ENCODE data around the gene CUZD1.

CUZD1 gene

DNA sequence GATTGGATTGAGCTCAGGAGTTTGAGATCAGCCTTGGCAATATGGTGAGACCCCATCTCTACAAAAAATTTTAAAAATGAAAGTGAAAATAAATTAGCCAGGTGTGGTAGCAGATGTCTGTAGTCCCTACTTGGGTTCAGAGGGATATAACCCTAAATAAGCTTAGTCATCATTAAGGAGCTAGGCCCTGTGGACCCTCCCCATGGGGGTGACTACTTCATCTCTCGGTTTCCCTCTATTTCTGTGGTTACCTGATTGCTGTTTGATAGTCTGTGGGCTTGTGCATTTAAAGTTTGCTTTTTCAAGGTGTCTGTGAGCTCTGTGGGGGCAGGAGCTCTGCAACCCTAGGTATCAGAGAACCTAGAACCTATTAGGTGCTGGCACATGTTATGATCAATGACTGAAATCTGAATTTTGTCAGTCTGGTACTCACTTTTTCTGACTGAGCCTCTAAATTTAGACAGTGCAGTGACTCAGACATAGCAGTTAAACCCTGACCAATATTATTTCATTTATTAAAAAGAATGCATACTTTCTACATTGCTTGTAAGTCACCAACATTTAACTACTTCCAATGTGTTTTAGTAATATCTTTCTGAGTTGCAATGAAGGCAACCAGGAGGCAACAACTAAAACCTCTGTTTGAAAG lies 8.1 kb upstream of the CUZD1 start:
- DNase-seq (ENCODE audit: low read depth), result no peak
- no peak overlapping the region for H3K4me3 ChIP-seq (ENCODE audit: low read length)
- TF ChIP-seq CTCF (conservative IDR thresholded peaks at IDR 0.05; ENCODE audit: low read depth, low read length), result no peak

GRCh38 chr10:122852261-122852660 lies 6.6 kb upstream of the CUZD1 start:
- H3K4me3 ChIP-seq (ENCODE audit: low read length), result no peak overlapping the region
- no peak for DNase-seq (ENCODE audit: low read depth)

DNA sequence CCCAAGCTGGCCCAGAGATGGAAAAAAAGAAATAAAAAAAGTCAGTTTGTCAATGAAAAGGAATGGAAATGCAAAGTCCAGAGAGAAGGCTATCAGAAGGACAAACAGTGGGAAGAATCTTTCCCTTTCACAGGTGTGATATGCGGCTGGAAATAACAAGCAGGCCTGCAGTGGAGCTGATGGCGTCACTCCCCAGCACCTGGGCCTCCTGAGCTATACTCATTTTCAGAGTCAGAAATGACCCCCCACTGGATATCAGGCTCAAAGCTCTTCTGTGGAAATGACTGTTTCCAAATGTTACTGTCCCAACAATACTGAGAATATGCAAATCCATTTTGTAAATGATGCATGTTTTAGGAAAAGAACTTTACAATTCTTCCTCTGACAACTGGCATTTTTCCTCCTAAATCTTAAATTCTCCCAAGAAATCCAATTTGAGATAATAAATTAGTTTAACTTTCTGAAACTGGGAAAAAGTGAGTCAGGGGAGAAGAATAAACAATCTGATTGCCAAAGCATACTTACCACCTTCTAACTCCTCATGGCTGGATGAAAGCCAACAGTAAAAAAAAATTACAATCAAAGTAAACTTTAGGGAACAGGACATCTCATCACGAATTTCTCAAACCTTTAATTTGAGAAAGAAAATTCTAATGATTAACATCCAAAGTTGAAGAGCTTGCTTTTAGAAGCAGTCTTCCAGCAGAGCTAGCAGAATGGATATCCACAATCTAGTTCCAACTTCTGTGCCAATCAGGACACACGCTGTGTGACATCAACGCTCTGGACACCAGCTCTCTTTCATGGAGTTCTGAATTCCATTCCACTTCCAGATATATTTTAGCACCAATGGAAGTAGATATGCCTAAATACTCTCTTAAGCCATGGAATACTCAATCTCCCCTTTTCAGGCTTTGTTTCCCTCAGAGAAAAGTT lies 5.3 kb upstream of the CUZD1 start:
- no peak for DNase-seq (ENCODE audit: low read depth)
- TF ChIP-seq CTCF (conservative IDR thresholded peaks at IDR 0.05; ENCODE audit: low read depth, low read length), result no peak
- no peak overlapping the region for H3K4me3 ChIP-seq (ENCODE audit: low read length)

More at GRCh38 chr10:122852261-122852660, 6.6 kb upstream of the CUZD1 start:
- TF ChIP-seq CTCF (conservative IDR thresholded peaks at IDR 0.05; ENCODE audit: low read depth, low read length), result no peak

DNA sequence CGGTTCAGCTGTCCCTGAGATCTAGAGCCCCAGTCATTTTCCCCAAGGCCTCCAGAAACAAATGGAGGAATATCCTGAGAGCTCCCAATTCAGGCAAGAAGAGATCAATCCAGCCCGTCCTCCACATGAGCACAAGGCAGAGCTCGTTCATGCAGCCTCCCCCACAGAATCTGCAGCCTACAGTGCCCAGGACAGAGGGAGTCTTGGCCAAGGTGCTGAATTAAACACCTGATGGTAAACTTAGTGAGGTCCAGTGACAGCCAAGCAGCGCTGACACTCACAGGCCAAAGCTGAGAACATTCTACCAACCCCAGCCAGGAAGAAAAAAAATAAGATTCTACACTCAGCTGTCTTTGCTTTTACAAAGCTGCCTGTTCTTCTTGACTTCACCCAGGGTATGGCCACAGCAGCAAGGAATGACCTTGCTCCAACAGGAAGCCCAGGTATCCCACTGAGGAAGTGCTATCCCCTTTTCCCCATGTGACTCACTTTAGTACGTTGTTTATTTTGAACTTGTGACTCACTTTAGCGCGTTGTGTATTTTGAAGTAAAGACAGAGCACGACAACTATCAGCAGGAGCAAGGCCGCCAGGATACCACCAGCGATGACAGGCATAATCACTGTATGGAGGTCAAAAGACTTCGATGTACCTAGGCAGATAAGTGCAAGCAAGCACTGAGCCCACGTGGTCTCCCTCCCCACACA lies 4.4 kb upstream of the CUZD1 start:
- no peak overlapping the region for H3K4me3 ChIP-seq (ENCODE audit: low read length)
- TF ChIP-seq CTCF (conservative IDR thresholded peaks at IDR 0.05; ENCODE audit: low read depth, low read length), result no peak
- DNase-seq (ENCODE audit: low read depth), result no peak

GRCh38 chr10:122849090-122849489 lies 3.4 kb upstream of the CUZD1 start:
- no peak for TF ChIP-seq CTCF (conservative IDR thresholded peaks at IDR 0.05; ENCODE audit: low read depth, low read length)
- DNase-seq (ENCODE audit: low read depth), result no peak
- no peak overlapping the region for H3K4me3 ChIP-seq (ENCODE audit: low read length)

DNA sequence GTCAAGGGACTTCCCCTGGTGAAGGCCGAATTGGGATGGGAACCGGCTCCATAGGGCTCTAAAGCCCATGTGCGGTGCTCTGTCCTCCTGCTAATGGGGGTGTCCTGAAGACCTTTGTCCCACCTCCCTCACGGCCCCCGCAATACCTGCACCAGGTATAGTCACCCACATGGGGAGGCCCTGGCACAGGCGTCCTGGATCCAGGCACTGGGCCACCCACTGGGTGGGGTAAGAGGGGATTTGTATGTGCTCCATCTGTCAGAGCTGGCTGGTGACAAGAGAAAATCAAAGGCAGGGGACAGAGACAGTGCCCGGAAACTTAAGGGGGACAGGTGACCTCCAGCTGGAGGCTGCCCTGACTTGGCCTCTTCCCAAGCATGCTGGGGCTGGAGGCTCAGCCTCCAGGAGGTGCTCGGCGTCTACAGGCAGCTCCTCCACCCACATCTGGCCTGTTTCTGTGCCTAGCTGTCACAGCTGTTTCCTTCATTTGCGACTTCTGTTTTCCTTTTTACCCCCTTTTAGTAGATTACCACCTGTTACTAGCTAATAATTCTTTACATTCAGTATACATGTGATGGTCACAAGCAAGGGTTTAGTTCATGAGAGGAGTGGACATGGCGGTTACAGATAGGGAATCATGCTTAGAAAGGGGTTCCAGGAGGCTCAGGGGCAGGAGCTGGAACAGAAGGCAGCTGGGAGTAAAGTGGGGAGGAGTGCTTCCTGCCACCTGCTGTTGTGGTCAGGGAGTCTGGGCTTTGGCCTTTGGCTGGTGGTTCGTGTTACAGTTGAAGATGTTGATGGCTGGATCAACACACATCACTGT lies 2.3 kb upstream of the CUZD1 start:
- no peak for TF ChIP-seq CTCF (conservative IDR thresholded peaks at IDR 0.05; ENCODE audit: low read depth, low read length)
- DNase-seq (ENCODE audit: low read depth), result no peak
- H3K4me3 ChIP-seq (ENCODE audit: low read length), result no peak overlapping the region

Measured in retinal pigment epithelial cell (primary cell).